HEK293T (cell line): ENCODE results near the gene MACROD2.

ENCODE experiments used
- CTCF ChIA-PET: fragments of 350-600 bp; formaldehyde crosslinking; extraction: SDS; loops from one replicate; lab custom pipeline; 2021; ENCODE audit warnings: antibody characterized with exemption, inconsistent platforms; lab: Yijun Ruan, JAX
- POLR2A ChIA-PET: fragments of 350-600 bp; formaldehyde crosslinking; extraction: SDS; loops from one replicate; lab custom pipeline; 2020; ENCODE audit warnings: antibody characterized with exemption, inconsistent platforms; lab: Yijun Ruan, JAX
- DNase-seq: peaks from one replicate; pipeline ENCODE4 v3.0.0; 2012; ENCODE audit warnings: mixed read lengths; ENCODE audit errors: extremely low spot score
- ARNT ChIP-seq: fragments of 450-650 bp; IDR thresholded peaks from 2 replicates; pipeline ENCODE4 v1.6.1; 2017; ENCODE audit warnings: mild to moderate bottlenecking
- BHLHE40 ChIP-seq: fragments of 450-650 bp; IDR thresholded peaks from 2 replicates; pipeline ENCODE4 v1.6.1; 2016; ENCODE audit warnings: mild to moderate bottlenecking, moderate library complexity, borderline replicate concordance
- CTBP1 ChIP-seq: fragments of 450-650 bp; IDR thresholded peaks from 2 replicates; pipeline ENCODE4 v1.6.1; 2016; ENCODE audit warnings: borderline replicate concordance
- ELF4 ChIP-seq: fragments of 450-650 bp; IDR thresholded peaks from 2 replicates; pipeline ENCODE4 v1.6.1; 2017; ENCODE audit warnings: antibody characterized with exemption
- FOXA1 ChIP-seq: fragments of 450-650 bp; IDR thresholded peaks from 2 replicates; pipeline ENCODE4 v1.6.1; 2016; ENCODE audit warnings: mild to moderate bottlenecking
- FOXK2 ChIP-seq: fragments of 450-650 bp; IDR thresholded peaks from 2 replicates; pipeline ENCODE4 v1.6.1; 2016; ENCODE audit warnings: mild to moderate bottlenecking
- FOXM1 ChIP-seq: fragments of 450-650 bp; IDR thresholded peaks from 2 replicates; pipeline ENCODE4 v1.6.1; 2017; ENCODE audit warnings: mild to moderate bottlenecking, borderline replicate concordance
- HDGF ChIP-seq: fragments of 450-650 bp; IDR thresholded peaks from 2 replicates; pipeline ENCODE4 v1.6.1; 2017; ENCODE audit warnings: antibody characterized with exemption, borderline replicate concordance
- L3MBTL2 ChIP-seq: fragments of 450-650 bp; conservative IDR thresholded peaks from 2 replicates; pipeline ENCODE4 v1.6.1; 2016; ENCODE audit warnings: mild to moderate bottlenecking
- LEF1 ChIP-seq: fragments of 450-650 bp; IDR thresholded peaks from 2 replicates; pipeline ENCODE4 v1.6.1; 2017; ENCODE audit warnings: mild to moderate bottlenecking, borderline replicate concordance
- NFRKB ChIP-seq: fragments of 450-650 bp; IDR thresholded peaks from 2 replicates; pipeline ENCODE4 v1.6.1; 2016; ENCODE audit warnings: mild to moderate bottlenecking, moderate library complexity
- PKNOX1 ChIP-seq: fragments of 450-650 bp; IDR thresholded peaks from 2 replicates; pipeline ENCODE4 v1.6.1; 2016
- SP1 ChIP-seq: fragments of 450-650 bp; IDR thresholded peaks from 2 replicates; pipeline ENCODE4 v1.6.1; 2017
- SUZ12 ChIP-seq: fragments of 450-650 bp; IDR thresholded peaks from 2 replicates; pipeline ENCODE4 v1.6.1; 2016; ENCODE audit warnings: mild to moderate bottlenecking
- TARDBP ChIP-seq: fragments of 450-650 bp; IDR thresholded peaks from 2 replicates; pipeline ENCODE4 v1.6.1; 2016
- ZNF384 ChIP-seq: fragments of 450-650 bp; IDR thresholded peaks from 2 replicates; pipeline ENCODE4 v1.6.1; 2016

MACROD2 gene

GRCh38 chr20:15296422-15296821, 1301.1 kb downstream of the MACROD2 start:
- ChIA-PET POLR2A (no interaction called here), CTCF (no interaction called here)
- TF ChIP-seq HDGF (no peak), TARDBP (no peak), NFRKB (no peak), ZNF384 (no peak), BHLHE40 (no peak), SUZ12 (no peak)
- no peak for DNase-seq

- DNase-seq: no peak
- ChIA-PET CTCF (no interaction called here), POLR2A (no interaction called here)
- no peak for TF ChIP-seq PKNOX1
- TF ChIP-seq HDGF: no peak
- TF ChIP-seq ZNF384: no peak
- TF ChIP-seq ELF4: no peak
- TF ChIP-seq ARNT: no peak
- no peak for TF ChIP-seq BHLHE40
- no peak for TF ChIP-seq TARDBP
- no peak for TF ChIP-seq SUZ12
- TF ChIP-seq L3MBTL2: no peak
- no peak for TF ChIP-seq FOXA1
These were observed 1302.0 kb downstream of the MACROD2 start for GRCh38 chr20:15297059-15297875.

DNA sequence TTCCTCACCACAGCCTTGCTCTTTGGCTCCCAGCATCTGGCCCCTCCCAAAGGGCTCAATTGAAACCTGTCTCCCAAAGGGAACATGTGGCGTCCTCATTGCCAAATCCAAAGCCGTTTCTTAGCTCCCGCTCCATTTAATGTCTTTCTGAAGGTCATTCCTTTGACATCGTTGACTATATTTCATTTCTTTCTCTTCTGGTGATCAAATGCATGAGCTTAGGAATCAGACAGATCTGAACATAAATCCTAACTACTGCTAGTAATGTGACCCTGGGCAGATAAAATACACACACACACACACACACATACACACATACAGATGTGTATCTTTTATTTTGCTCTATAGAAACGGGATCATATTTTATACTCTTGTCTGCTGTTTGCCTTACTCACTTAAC, 1306.8 kb downstream of the MACROD2 start:
- DNase-seq: no peak
- ChIA-PET CTCF (no interaction called here), POLR2A (no interaction called here)
- TF ChIP-seq ELF4 (no peak), CTBP1 (no peak), ARNT (no peak)

DNA sequence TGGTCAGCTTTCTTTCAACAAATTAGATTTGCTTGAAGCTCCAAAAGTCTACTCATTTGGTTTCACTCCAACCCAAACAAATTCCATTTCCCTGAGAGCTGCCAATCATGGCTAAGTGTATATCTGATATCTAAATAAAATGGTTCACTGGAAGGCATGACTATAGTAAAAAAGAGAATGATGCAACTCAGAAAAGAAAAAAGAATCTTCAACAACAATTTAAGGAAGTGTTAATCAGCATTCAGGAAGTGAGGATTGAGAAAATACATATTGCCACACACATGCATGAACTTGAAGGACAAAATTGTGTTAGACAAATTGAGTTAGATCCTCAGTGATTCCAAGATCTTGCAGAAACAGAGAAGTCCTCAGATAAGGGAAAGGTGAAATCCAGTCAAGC, 1315.0 kb downstream of the MACROD2 start:
- TF ChIP-seq L3MBTL2 (no peak), TARDBP (no peak), FOXA1 (no peak), HDGF (no peak), LEF1 (no peak), SP1 (no peak), CTBP1 (no peak), SUZ12 (no peak), ELF4 (no peak), FOXK2 (no peak)
- POLR2A ChIA-PET: no interaction called here
- no peak for DNase-seq
- CTCF ChIA-PET: no interaction called here

- DNase-seq: no peak
- ChIA-PET CTCF (no interaction called here), POLR2A (no interaction called here)
- TF ChIP-seq LEF1 (no peak), FOXA1 (no peak), PKNOX1 (no peak), ELF4 (no peak), FOXM1 (no peak), SUZ12 (no peak), SP1 (no peak), FOXK2 (no peak)
These were observed 1321.2 kb downstream of the MACROD2 start for GRCh38 chr20:15316556-15316955.

DNA sequence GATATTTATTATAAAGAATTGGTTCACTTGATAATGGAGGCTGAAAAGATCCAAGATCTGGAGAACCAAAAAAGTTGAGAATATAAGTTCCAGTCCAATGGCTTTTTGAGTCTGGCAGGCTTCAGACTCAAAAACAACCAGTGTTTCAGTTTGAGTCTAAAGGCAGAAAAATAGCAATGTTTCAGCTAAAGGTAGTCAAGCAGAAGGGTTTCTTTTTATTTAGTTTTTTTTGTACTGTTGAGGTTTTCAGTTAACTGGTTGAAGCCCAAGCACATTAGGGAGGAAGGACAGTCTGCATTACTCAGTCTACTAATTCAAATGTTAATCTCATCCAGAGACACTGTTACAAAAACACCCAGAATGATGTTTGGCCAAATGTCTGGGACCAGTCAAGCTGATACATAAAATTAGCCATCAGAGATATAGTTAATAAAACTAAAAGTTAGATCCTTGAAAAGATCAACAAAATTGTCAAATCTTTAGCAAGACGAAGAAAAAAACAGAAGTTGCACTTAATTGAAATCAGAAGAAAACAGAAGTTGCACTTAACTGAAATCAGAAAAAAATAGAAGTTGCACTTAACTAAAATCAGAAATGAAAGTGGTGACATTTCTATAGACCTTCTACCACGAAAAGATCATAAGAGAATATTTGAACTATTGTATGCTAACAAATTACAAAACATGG, 1322.4 kb downstream of the MACROD2 start:
- TF ChIP-seq ELF4 (no peak), FOXK2 (no peak), L3MBTL2 (no peak), FOXA1 (no peak), FOXM1 (no peak), TARDBP (no peak), HDGF (no peak)

GRCh38 chr20:15318682-15319081, 1323.4 kb downstream of the MACROD2 start:
- CTCF ChIA-PET: no interaction called here
- POLR2A ChIA-PET: no interaction called here
- TF ChIP-seq FOXM1 (no peak), PKNOX1 (no peak), SP1 (no peak), L3MBTL2 (no peak), TARDBP (no peak)
- no peak for DNase-seq

More for the DNA sequence above, 1322.4 kb downstream of the MACROD2 start:
- DNase-seq: no peak
- CTCF ChIA-PET: no interaction called here
- POLR2A ChIA-PET: no interaction called here
